CD4-positive, alpha-beta T cell treated with Interleukin-6 for 4 hours (primary cell): ENCODE measurements around the gene RARA.

Experiments
- DNase-seq: peaks from one replicate; pipeline ENCODE4 v3.0.0-alpha.2; 2020; ENCODE audit warnings: mixed read lengths

RARA gene

DNA sequence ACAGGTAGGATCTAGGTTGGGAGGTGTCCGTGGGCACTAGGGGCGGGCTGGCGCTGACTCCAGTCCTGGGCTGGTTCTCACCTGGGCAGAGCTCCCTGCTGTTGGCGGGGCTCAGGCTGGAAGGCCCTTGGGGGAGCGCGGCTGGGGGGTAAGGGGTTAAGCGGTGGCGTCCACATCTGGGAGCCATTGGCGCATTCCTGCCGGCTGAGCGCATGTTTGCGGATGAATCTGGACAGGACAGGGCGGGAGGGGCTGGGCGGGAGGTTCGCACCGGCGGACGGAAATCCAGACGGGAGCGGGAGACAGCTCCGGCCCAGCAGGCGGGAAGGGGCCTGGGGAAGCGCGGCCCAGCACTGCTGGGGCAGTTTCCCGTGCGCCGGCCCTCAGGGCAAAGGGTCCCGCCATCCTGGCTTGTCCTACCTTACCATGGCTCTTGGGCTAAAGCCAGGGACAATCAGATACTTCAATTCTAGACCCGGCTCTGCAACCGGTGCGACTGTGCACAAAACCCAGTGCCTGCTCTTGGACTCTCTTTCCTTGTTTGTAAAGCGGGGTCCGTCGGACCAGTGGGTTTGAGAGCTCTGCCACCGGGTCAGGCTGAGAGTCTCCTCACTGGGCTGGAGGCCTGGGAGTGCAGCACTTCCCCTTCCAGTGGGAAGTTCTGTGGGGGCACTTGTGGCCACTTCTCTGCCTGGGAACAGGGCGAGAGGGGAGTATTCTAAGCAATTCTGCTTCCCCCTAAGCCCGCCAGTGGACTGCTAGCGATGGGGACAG lies 7.8 kb downstream of the RARA start:
- DNase-seq, result no peak

- peak; percentile 69 for DNase-seq
Measured at GRCh38 chr17:40317345-40317873, 8.4 kb downstream of the RARA start.

- DNase-seq, result peak; percentile 94
Measured at GRCh38 chr17:40317880-40318829, 9.2 kb downstream of the RARA start.

GRCh38 chr17:40318830-40319391 lies 9.9 kb downstream of the RARA start:
- peak; percentile 27 for DNase-seq

- DNase-seq, result peak; percentile 87
Measured at GRCh38 chr17:40319651-40320540, 10.9 kb downstream of the RARA start.

DNA sequence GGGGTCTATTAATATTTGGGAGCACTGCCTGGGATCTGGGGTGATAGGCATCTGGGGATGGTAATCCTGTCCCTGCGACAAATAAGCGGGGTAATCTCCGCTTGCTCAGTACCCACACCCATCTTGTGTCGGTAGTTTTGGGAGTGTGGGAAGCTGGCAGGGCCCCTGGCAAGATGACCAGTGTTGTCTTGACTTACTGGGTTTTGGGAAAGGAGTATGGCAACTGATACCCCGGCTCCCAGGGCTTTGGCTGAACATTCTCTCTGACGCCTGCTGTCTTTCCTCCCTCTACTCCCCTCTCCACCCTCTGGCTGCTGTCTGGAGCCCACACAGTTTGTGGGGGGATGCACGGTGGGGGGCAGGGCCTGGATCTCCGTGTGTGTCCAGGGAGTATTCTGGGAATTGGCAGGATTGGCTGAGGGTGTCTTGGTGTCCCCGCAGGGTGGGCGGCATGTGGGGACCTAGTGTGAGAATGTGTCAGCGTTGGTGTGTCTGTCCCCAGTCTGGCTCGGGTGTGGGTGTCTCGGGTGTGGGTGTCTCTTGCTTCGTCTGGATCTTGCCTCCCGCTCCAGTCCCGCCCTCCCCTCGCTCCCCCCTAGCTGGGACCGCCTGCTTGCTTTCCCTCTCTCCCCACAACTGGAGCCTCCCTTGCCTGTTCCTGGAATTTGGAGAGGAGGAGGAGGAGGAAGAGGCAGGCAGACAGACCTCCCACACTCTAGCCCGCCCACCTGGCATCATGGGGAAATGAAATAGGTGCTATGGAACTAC lies 12.0 kb downstream of the RARA start:
- DNase-seq, result peak; percentile 61

- no peak for DNase-seq
Measured at GRCh38 chr17:40321524-40321929, 12.5 kb downstream of the RARA start.

GRCh38 chr17:40321961-40322357 lies 13.0 kb downstream of the RARA start:
- DNase-seq, result no peak

GRCh38 chr17:40322358-40323315 lies 13.7 kb downstream of the RARA start:
- peak; percentile 87 for DNase-seq

DNA sequence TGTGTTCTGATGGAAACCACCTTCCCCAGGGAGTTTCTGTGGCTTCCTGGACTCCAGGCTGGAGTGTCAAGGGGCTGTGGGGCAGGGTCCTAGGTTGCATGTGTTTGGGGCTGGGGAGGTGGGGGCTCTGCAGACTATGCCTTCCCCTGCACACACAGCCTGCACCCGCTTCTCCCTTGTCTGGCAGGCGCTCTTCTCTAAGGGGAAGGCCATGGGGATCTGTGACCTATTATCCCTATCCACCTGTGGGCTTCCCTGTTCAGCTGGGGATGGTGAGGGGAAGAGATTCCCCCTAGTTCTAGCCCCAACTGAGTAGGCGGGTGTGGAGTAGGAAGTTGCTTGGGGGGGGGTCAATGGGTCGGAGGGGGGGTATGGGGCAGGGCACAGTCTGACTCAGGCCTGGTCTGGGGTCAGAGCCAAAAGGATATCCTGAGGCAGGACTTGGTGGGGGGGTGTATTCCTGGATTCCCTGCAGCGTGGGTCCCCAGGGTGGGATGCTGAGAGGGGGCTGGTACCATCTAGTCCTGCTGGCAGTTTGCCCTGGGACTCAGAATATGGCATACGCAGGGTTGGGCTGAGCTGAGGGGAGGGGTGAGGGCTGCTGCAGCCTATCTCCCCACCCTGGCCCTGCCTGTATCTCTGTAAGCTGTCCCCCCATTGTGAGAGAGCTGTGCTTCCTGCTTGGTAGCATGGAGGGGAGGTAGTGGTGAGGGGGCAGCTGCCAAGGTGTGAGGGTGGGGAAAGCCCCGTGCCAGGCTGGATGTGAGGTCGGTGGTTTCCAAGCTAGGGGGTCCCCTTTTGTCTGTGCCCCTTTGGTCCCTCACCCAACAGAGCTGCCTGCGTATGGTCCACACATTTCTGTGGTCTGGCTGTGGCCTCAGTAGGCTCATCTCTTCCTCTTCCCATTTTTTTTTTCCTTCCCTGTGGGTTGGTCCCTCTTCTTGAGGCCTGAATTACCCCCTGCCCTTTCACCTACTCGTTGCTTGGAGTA lies 14.7 kb downstream of the RARA start:
- peak; percentile 56 for DNase-seq

GRCh38 chr17:40325156-40326013 lies 16.4 kb downstream of the RARA start:
- DNase-seq, result peak; percentile 30

DNA sequence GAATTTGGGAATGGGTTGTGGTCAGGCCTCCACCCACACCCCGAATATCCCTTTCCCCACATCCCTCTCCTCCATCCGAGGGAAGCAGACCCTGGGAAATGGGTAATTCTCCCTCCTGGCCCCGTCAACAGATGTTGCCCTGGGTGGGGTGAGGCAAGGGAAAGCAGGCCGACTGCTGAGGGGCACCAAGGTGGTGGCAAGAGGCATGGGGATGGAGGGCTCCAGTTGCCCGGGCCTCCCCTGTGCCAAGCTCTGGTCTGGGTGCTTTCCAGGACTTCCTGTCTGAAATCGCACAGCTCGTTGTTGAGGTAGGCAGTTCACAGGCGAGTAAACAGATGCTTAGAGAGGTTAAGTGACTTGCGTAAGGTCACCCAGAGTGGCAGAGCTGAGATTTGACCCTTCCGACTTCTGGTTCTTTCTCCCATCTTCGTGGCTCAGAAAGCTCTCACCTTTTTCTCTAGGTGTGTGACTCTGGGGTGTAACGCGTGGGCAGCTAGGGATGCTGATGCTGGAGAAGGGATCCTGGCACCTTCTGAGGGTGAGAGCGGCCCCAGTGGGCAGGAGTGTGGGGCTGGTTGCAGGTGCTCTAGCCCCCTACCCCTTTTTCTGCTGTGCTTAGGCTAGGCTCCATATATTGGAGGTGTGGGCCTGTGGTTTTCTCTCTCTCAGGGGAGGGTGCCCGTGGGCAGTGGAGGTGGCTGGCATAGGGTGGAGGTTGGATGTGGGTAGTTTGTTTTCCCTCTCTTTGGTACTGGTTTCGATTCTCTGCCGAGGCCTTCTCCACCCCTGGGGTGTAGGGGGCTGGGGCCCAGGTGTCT lies 17.2 kb downstream of the RARA start:
- peak; percentile 67 for DNase-seq

- no peak for DNase-seq
Measured at GRCh38 chr17:40326832-40327199, 17.8 kb downstream of the RARA start.

- DNase-seq, result no peak
Measured at GRCh38 chr17:40327244-40327729, 18.3 kb downstream of the RARA start.

DNA sequence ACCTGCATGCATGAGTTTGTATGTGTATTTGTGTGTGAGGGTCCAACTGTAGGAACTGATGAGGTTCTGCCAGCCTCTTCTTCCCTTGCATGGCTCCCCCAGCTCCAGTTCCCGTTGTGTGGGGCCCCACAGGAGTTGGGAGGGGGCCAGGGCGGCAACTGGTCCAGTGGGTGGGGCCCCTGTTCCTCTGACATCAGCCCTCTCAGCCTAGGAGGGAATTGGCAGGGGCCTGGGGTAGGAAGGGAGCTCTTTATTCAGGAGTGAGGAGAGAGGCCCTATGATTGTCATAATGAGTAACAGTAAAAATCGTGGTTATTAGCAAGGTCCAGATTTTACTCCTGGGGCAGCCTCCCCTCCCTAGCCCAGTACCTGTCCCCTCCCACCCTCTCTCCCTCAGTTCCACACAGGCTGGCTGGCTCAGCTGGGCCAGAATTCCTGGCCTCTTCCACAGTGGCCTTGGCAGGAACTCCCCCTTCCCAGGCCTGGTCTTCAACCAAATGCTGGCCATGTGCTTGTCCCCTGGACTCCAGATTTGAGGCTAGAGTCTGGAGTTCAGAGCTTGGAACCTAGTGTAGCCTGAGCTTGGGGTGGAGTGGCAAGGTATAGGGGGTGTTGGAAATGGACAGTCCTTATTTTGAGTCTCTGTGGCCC lies 18.9 kb downstream of the RARA start:
- no peak for DNase-seq

DNA sequence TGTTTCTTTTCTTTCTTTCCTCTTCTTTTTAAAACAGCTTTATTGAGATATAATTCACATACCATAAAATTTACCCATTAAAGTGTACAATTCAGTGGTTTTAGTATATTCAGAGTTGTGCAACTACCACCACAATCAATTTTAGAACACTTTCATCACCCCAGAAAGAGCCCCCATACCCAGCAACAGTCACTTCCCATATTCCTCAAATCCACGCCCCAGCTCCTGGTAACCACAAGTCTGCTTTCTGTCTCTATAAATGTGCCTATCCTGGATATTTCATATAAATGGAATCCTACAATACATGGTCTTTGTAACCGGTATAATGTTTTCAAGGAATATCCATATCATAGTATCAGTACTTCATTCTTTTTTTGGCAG lies 19.4 kb downstream of the RARA start:
- DNase-seq, result no peak
